ENCODE data around the gene CNDP2. TPM values are rescaled to one million over a fixed set of nuclear protein-coding genes. Genes with fewer than 3 reads are reported as not detected.

The CNDP2 gene
- total RNA-seq, 1 donor from 2014 or later, result 113 TPM

- Mint-ChIP-seq H3K27ac (ENCODE audit: unreplicated experiment) (no peak overlapping the region), H3K4me1 (ENCODE audit: unreplicated experiment) (peaks cover 3% of the 10 kb centered on the region), H3K9me3 (ENCODE audit: unreplicated experiment) (no peaks in the 10 kb centered on the region), H3K36me3 (ENCODE audit: low read depth, unreplicated experiment) (no peaks in the 10 kb centered on the region), H3K4me3 (ENCODE audit: unreplicated experiment) (no peak overlapping the region), H3K27me3 (ENCODE audit: unreplicated experiment) (no peaks in the 10 kb centered on the region)
- DNase-seq (ENCODE audit: low spot score), result no peak
- no peak for TF ChIP-seq CTCF (IDR thresholded peaks at IDR 0.05; ENCODE audit: unreplicated experiment)
These were observed 9.9 kb upstream of the CNDP2 start for GRCh38 chr18:74486119-74486849.

GRCh38 chr18:74488354-74488753, 7.8 kb upstream of the CNDP2 start:
- Mint-ChIP-seq H3K27me3 (ENCODE audit: unreplicated experiment) (no peaks in the 10 kb centered on the region), H3K4me3 (ENCODE audit: unreplicated experiment) (no peak overlapping the region), H3K4me1 (ENCODE audit: unreplicated experiment) (peaks cover 3% of the 10 kb centered on the region), H3K9me3 (ENCODE audit: unreplicated experiment) (no peaks in the 10 kb centered on the region), H3K36me3 (ENCODE audit: low read depth, unreplicated experiment) (no peaks in the 10 kb centered on the region), H3K27ac (ENCODE audit: unreplicated experiment) (no peak overlapping the region)
- no peak for TF ChIP-seq CTCF (IDR thresholded peaks at IDR 0.05; ENCODE audit: unreplicated experiment)
- DNase-seq (ENCODE audit: low spot score), result no peak

- no peaks in the 10 kb centered on the region for H3K9me3 Mint-ChIP-seq (ENCODE audit: unreplicated experiment)
- no peak overlapping the region for H3K4me3 Mint-ChIP-seq (ENCODE audit: unreplicated experiment)
- no peak for TF ChIP-seq CTCF (IDR thresholded peaks at IDR 0.05; ENCODE audit: unreplicated experiment)
- no peak for DNase-seq (ENCODE audit: low spot score)
- no peaks in the 10 kb centered on the region for H3K36me3 Mint-ChIP-seq (ENCODE audit: low read depth, unreplicated experiment)
- peaks cover 3% of the 10 kb centered on the region for H3K4me1 Mint-ChIP-seq (ENCODE audit: unreplicated experiment)
- H3K27me3 Mint-ChIP-seq (ENCODE audit: unreplicated experiment), result no peaks in the 10 kb centered on the region
- no peak overlapping the region for H3K27ac Mint-ChIP-seq (ENCODE audit: unreplicated experiment)
These were observed 7.3 kb upstream of the CNDP2 start for GRCh38 chr18:74488864-74489263.

- Mint-ChIP-seq H3K36me3 (ENCODE audit: low read depth, unreplicated experiment) (no peaks in the 10 kb centered on the region), H3K4me3 (ENCODE audit: unreplicated experiment) (no peak overlapping the region), H3K27ac (ENCODE audit: unreplicated experiment) (no peak overlapping the region), H3K4me1 (ENCODE audit: unreplicated experiment) (peaks cover 3% of the 10 kb centered on the region), H3K27me3 (ENCODE audit: unreplicated experiment) (no peaks in the 10 kb centered on the region), H3K9me3 (ENCODE audit: unreplicated experiment) (no peaks in the 10 kb centered on the region)
- no peak for TF ChIP-seq CTCF (IDR thresholded peaks at IDR 0.05; ENCODE audit: unreplicated experiment)
- DNase-seq (ENCODE audit: low spot score), result no peak
These were observed 6.5 kb upstream of the CNDP2 start for GRCh38 chr18:74489676-74490075.

GRCh38 chr18:74492259-74492658, 3.9 kb upstream of the CNDP2 start:
- no peak overlapping the region for H3K4me3 Mint-ChIP-seq (ENCODE audit: unreplicated experiment)
- no peaks in the 10 kb centered on the region for H3K36me3 Mint-ChIP-seq (ENCODE audit: low read depth, unreplicated experiment)
- no peak for TF ChIP-seq CTCF (IDR thresholded peaks at IDR 0.05; ENCODE audit: unreplicated experiment)
- no peak for DNase-seq (ENCODE audit: low spot score)
- no peak overlapping the region for H3K27ac Mint-ChIP-seq (ENCODE audit: unreplicated experiment)
- H3K27me3 Mint-ChIP-seq (ENCODE audit: unreplicated experiment), result peaks cover 4% of the 10 kb centered on the region
- peaks cover 8% of the 10 kb centered on the region for H3K4me1 Mint-ChIP-seq (ENCODE audit: unreplicated experiment)
- H3K9me3 Mint-ChIP-seq (ENCODE audit: unreplicated experiment), result no peaks in the 10 kb centered on the region
